HepG2 (cell line): ENCODE results near the gene RPL35. TPM values are rescaled to one million over a fixed set of nuclear protein-coding genes. Genes with fewer than 3 reads are reported as not detected.
A peak's percentile ranks its signal among the peaks of the same experiment; 100 is the strongest.

Experiments
- ATRX ChIP-seq: sonication (generic); formaldehyde crosslinking; IDR thresholded peaks from 2 replicates; pipeline ENCODE4 v1.4.0; 2020; ENCODE audit warnings: missing genetic modification reagents, borderline replicate concordance
- BHLHE40 ChIP-seq: IDR thresholded peaks from 2 replicates; pipeline ENCODE4 v1.6.1; 2011; ENCODE audit warnings: low read length, improper control_type of control experiment
- FOSL2 ChIP-seq: sonication (generic); formaldehyde crosslinking; IDR thresholded peaks from 2 replicates; pipeline ENCODE4 v1.4.0; 2020; ENCODE audit warnings: missing genetic modification reagents
- HNF1B ChIP-seq: sonication (generic); formaldehyde crosslinking; IDR thresholded peaks from 2 replicates; pipeline ENCODE4 v1.5.1; 2020; ENCODE audit warnings: mild to moderate bottlenecking, moderate library complexity, missing genetic modification reagents
- KLF15 ChIP-seq: sonication (generic); formaldehyde crosslinking; IDR thresholded peaks from 2 replicates; pipeline ENCODE4 v1.8.1; 2023; ENCODE audit warnings: borderline replicate concordance, mild to moderate bottlenecking, inconsistent platforms, missing genetic modification reagents, mixed read lengths
- TFDP2 ChIP-seq: sonication (generic); formaldehyde crosslinking; IDR thresholded peaks from 2 replicates; pipeline ENCODE4 v1.4.0; 2020; ENCODE audit warnings: missing genetic modification reagents
- ZFP36L2 ChIP-seq: sonication (generic); formaldehyde crosslinking; IDR thresholded peaks from 2 replicates; pipeline ENCODE4 v1.4.0; 2020; ENCODE audit warnings: missing genetic modification reagents
- ZNF121 ChIP-seq: sonication (generic); formaldehyde crosslinking; IDR thresholded peaks from 2 replicates; pipeline ENCODE4 v1.5.0; 2020; ENCODE audit warnings: mild to moderate bottlenecking, missing genetic modification reagents
- ZNF136 ChIP-seq: sonication (generic); formaldehyde crosslinking; IDR thresholded peaks from 2 replicates; pipeline ENCODE4 v1.8.1; 2022; ENCODE audit warnings: low read depth, mild to moderate bottlenecking, moderate library complexity, missing genetic modification reagents
- ZNF160 ChIP-seq: sonication (generic); formaldehyde crosslinking; IDR thresholded peaks from 2 replicates; pipeline ENCODE4 v1.8.0; 2022; ENCODE audit warnings: mild to moderate bottlenecking, inconsistent platforms, missing genetic modification reagents
- ZNF318 ChIP-seq: sonication (generic); formaldehyde crosslinking; IDR thresholded peaks from 2 replicates; pipeline ENCODE4 v1.4.0; 2020; ENCODE audit warnings: mild to moderate bottlenecking, missing genetic modification reagents
- ZNF343 ChIP-seq: sonication (generic); formaldehyde crosslinking; IDR thresholded peaks from 2 replicates; pipeline ENCODE4 v1.4.0; 2020; ENCODE audit warnings: mild to moderate bottlenecking, missing genetic modification reagents
- ZNF605 ChIP-seq: sonication (generic); formaldehyde crosslinking; IDR thresholded peaks from 2 replicates; pipeline ENCODE4 v1.8.0; 2022; ENCODE audit warnings: mild to moderate bottlenecking, missing genetic modification reagents
- ZNF737 ChIP-seq: sonication (generic); formaldehyde crosslinking; IDR thresholded peaks from 2 replicates; pipeline ENCODE4 v1.5.0; 2020; ENCODE audit warnings: missing genetic modification reagents, mild to moderate bottlenecking, borderline replicate concordance
- ZSCAN29 ChIP-seq: sonication (generic); formaldehyde crosslinking; conservative IDR thresholded peaks from 2 replicates; pipeline ENCODE4 v1.4.0; 2020; ENCODE audit warnings: mild to moderate bottlenecking, missing genetic modification reagents
- polyA plus RNA-seq, 8 experiments: library from polyadenylated mRNA; depleted of rRNA in 3 of 8; stranded (reverse) in 7 of 8; unstranded in 1 of 8; fragments of >200 nt; fragmentation: Illumina TruSeq in 4 of 8; extraction: Trizol in 4 of 8; gene quantifications; 2 replicates each; pipeline versions ENCODE4 v1.2.1 to v1.2.3, GENCODE V29; 2011 to 2016; ENCODE audit warnings: low read depth in 4 of 8, missing spikeins in 1 of 8, mixed read lengths in 1 of 8; ENCODE audit not compliant: insufficient read depth in 1 of 8
- total RNA-seq, 5 experiments: library from RNA; depleted of rRNA; stranded (reverse); fragments of >200 nt; fragmentation: Illumina TruSeq; extraction: Trizol; gene quantifications; 2 replicates each; pipeline ENCODE4 v1.2.3, GENCODE V29; 2016; ENCODE audit warnings: low read depth in 1 of 5
- TF ChIP-seq, protein P1 (sequence below): sonication (generic); formaldehyde crosslinking; IDR thresholded peaks from 2 replicates; pipeline ENCODE4 v1.4.0; 2020; ENCODE audit warnings: low read depth, mild to moderate bottlenecking, missing genetic modification reagents

The RPL35 gene
- total and polyA plus RNA-seq, 2 of the 13 experiments (the other 11 are each of a cell fraction or from before 2014, with no cell fraction given) = 2,153 to 2,935 TPM

DNA sequence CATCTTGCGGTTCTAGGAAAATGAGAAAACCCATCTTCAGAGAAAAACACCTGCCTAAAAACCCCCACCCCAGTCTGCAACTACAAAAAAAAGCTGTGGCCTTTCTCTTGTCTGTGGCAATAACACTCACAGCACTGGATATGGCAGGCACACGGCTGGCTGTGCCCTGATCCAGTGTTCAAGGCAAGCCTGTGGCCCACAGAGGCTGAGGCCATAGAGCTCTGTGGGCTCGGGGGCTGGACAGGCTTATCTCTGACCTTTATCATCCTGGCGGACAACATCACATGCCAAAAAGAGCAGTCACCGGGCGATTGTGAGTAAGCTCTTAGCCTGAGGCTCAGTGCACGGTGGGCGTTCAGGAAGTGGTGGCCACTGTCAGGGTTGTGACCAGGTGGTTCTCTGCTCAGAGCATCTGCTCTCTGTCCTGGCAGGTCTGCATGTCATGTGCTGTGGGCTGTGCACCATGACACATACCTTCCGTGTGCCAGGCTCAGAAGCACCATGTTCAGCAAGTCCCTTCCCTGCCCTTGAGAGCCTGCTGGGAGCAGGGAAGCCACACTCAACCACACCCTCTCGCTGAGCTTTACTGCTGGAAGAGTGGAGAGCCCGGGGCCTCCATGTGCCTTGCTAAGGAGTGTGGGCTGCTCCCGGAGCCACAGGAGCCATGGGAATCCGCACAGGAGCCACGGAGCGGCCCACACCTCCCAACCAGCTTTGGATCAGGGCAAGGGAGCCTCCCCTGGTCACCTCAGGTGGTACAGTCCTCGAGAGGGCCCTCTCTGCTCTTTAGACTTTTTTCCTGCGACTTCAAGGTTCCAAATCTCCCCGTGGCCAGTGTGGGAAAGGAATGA is 43.1 kb downstream of the RPL35 start (continued):
- TF ChIP-seq ZNF160 (CRISPR knock-in tag) (no peak), TFDP2 (peak; percentile 22; the same call in 1 of the 2 replicates), ZNF343 (CRISPR knock-in tag) (no peak), FOSL2 (CRISPR knock-in tag) (peak; percentile 81), ZNF605 (peak; percentile 50; the same call in 1 of the 2 replicates), ZNF318 (no peak), BHLHE40 (peak; percentile 16; the same call in 1 of the 2 replicates), HNF1B (CRISPR knock-in tag) (no peak), ZSCAN29 (no peak), KLF15 (CRISPR knock-in tag) (no peak), ZNF136 (CRISPR knock-in tag) (no peak), ZNF121 (CRISPR knock-in tag) (peak; percentile 12; the same call in 1 of the 2 replicates), ZNF737 (CRISPR knock-in tag) (peak; percentile 71; the same call in 1 of the 2 replicates), ZFP36L2 (no peak), ATRX (CRISPR knock-in tag) (no peak)
- TF ChIP-seq, protein P1, sequence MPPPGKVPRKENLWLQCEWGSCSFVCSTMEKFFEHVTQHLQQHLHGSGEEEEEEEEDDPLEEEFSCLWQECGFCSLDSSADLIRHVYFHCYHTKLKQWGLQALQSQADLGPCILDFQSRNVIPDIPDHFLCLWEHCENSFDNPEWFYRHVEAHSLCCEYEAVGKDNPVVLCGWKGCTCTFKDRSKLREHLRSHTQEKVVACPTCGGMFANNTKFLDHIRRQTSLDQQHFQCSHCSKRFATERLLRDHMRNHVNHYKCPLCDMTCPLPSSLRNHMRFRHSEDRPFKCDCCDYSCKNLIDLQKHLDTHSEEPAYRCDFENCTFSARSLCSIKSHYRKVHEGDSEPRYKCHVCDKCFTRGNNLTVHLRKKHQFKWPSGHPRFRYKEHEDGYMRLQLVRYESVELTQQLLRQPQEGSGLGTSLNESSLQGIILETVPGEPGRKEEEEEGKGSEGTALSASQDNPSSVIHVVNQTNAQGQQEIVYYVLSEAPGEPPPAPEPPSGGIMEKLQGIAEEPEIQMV (CRISPR knock-in tag) = peak; percentile 72; the same call in 1 of the 2 replicates
